DND-41 (cell line): ENCODE measurements around the gene NXN.

Experiments
- ATAC-seq: fragments of 200-7000 bp; cut with Tn5 transposase; 3 replicates; pipeline ENCODE4 v1.9.1; 2021; ENCODE audit warnings: low read depth; ENCODE audit not compliant: insufficient read depth
- DNase-seq: peaks from one replicate; pipeline ENCODE4 v3.0.0-alpha.2; 2020
- H2AFZ ChIP-seq: 2 replicates; pipeline ENCODE4 v1.6.0; 2012; ENCODE audit warnings: low read depth, low read length
- H3K27ac ChIP-seq: 2 replicates; pipeline ENCODE4 v1.5.1; 2012; ENCODE audit warnings: low read length, inconsistent platforms
- H3K27me3 ChIP-seq: fragments of 200-600 bp; sonication (generic); 2 replicates; pipeline ENCODE4 v1.6.0; 2012; ENCODE audit warnings: low read length, mild to moderate bottlenecking, inconsistent platforms; ENCODE audit not compliant: insufficient read depth, poor library complexity
- H3K36me3 ChIP-seq: 2 replicates; pipeline ENCODE4 v1.5.1; 2012; ENCODE audit warnings: low read length, inconsistent platforms; ENCODE audit not compliant: insufficient read depth
- H3K4me1 ChIP-seq: 2 replicates; pipeline ENCODE4 v1.5.1; 2012; ENCODE audit warnings: mild to moderate bottlenecking, low read length; ENCODE audit not compliant: insufficient read depth
- H3K4me2 ChIP-seq: 2 replicates; pipeline ENCODE4 v1.6.0; 2012; ENCODE audit warnings: mild to moderate bottlenecking, moderate library complexity, low read length, inconsistent platforms; ENCODE audit not compliant: insufficient read depth
- H3K4me3 ChIP-seq, 2 experiments: fragments of 200-600 bp in 1 of 2; shearing (Covaris generic) in 1 of 2; 2 replicates each; pipeline ENCODE4 v1.5.1; 2012 to 2016; ENCODE audit warnings: inconsistent platforms in 2 of 2, low read length in 2 of 2, mild to moderate bottlenecking in 2 of 2, low read depth in 1 of 2, moderate library complexity in 1 of 2
- H3K79me2 ChIP-seq: 2 replicates; pipeline ENCODE4 v1.6.0; 2012; ENCODE audit warnings: low read length, inconsistent platforms; ENCODE audit not compliant: insufficient read depth
- H3K9ac ChIP-seq: 2 replicates; pipeline ENCODE4 v1.6.0; 2012; ENCODE audit warnings: low read depth, mild to moderate bottlenecking, inconsistent platforms, low read length, moderate library complexity
- H3K9me3 ChIP-seq: 2 replicates; pipeline ENCODE4 v1.5.1; 2012; ENCODE audit warnings: low read length, moderate library complexity, mild to moderate bottlenecking, inconsistent platforms; ENCODE audit not compliant: insufficient read depth, severe bottlenecking
- H4K20me1 ChIP-seq: 2 replicates; pipeline ENCODE4 v1.6.0; 2012; ENCODE audit warnings: low read length; ENCODE audit not compliant: insufficient read depth
- CTCF ChIP-seq: IDR thresholded peaks from 2 replicates; pipeline ENCODE4 v1.5.1; 2012; ENCODE audit warnings: borderline replicate concordance, low read length, moderate library complexity, mild to moderate bottlenecking; ENCODE audit not compliant: poor library complexity, severe bottlenecking; ENCODE audit errors: extremely low read depth
- EZH2 ChIP-seq: IDR thresholded peaks from 3 replicates; pipeline ENCODE4 v1.6.1; 2012; ENCODE audit warnings: borderline replicate concordance, low read depth, mild to moderate bottlenecking, moderate library complexity, low read length, inconsistent platforms; ENCODE audit not compliant: severe bottlenecking

NXN gene

DNA sequence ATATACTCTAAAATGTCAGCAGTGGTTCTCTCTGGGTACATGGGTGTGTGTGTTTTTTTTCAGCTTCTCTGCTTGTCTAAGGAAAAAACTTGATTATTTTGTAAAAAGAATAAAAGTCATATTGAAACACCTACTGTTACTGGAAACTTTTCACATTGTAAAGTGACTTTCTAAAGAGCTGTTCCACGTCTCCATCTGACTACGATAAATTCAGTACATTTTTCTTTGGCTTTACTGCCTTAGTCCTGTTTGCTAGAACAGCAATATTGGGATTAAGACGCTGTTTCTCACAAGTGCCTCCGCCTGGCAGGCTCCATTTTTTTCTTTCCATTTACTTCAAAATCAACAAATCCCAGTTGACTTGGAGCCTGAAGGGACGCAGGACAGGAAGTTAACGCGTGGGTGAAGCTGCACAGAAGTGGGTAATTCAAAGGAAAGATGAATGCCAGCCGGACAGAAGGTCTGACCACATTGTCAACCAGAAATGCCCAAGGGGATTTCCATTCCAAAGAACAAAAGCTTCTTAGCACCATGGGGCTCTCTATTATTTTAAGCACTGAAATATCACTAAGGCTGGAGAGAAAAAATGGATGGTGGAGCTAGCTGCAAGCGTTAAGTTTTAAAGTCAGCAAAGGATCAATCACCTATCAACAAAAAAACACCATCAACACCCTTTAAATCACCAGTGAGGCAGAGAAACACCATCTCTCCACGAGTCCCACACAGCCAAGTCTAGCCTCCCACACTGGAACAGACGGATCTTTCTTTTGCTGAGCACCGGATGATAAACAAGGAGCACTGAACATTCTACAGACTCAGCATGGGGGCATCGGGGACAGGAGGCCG lies 205.9 kb downstream of the NXN start:
- no peak overlapping the region for H3K4me3 ChIP-seq
- H2AFZ ChIP-seq: no peak overlapping the region
- H3K4me2 ChIP-seq: no peak overlapping the region
- no peaks in the 10 kb centered on the region for H3K27me3 ChIP-seq
- H3K27ac ChIP-seq: no peak overlapping the region
- DNase-seq: no peak
- no peak overlapping the region for H3K9ac ChIP-seq
- TF ChIP-seq CTCF: no peak
- no peak for TF ChIP-seq EZH2
- H3K4me1 ChIP-seq: no peaks in the 10 kb centered on the region
- peaks cover 24% of the 10 kb centered on the region for H3K79me2 ChIP-seq
- no peak for ATAC-seq
- peaks cover 3% of the 10 kb centered on the region; the same call in 1 of the 2 replicates for H4K20me1 ChIP-seq
- peaks cover 95% of the 10 kb centered on the region for H3K36me3 ChIP-seq
- H3K9me3 ChIP-seq: no peaks in the 10 kb centered on the region

- H3K36me3 ChIP-seq: peaks cover 88% of the 10 kb centered on the region
- H3K4me2 ChIP-seq: no peak overlapping the region
These were observed 206.6 kb downstream of the NXN start for GRCh38 chr17:773016-773415.

DNA sequence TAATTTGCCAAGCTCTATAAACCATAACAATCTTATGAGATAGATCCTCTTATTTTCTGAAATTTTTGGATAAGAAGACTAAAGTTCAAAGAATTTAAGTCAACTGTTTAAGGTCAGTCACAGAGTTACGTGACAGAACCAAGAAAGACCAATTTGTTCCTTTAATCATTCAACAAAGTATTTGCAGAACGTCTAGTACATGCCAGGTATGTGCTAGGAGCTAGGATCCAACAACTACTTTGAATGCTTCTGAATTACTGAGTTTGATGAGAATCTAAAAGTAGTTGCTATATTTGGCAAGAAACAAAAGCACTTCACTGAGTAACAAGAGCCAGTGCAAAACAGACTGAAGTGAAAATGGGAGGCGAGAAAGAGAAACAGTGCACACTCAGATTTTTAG lies 212.5 kb downstream of the NXN start:
- TF ChIP-seq CTCF (no peak), EZH2 (no peak)
- H4K20me1 ChIP-seq: no peaks in the 10 kb centered on the region
- H3K27ac ChIP-seq: no peak overlapping the region
- no peak overlapping the region for H3K4me2 ChIP-seq
- DNase-seq: no peak
- H3K79me2 ChIP-seq: no peaks in the 10 kb centered on the region
- H3K27me3 ChIP-seq: no peaks in the 10 kb centered on the region
- H3K9me3 ChIP-seq: no peaks in the 10 kb centered on the region
- no peak for ATAC-seq
- H2AFZ ChIP-seq: no peak overlapping the region
- H3K9ac ChIP-seq: no peak overlapping the region
- H3K36me3 ChIP-seq: peaks cover 75% of the 10 kb centered on the region
- no peaks in the 10 kb centered on the region for H3K4me1 ChIP-seq
- no peak overlapping the region for H3K4me3 ChIP-seq

More at GRCh38 chr17:773016-773415, 206.6 kb downstream of the NXN start:
- H3K79me2 ChIP-seq: peaks cover 17% of the 10 kb centered on the region
- no peaks in the 10 kb centered on the region for H3K4me1 ChIP-seq
- H3K27me3 ChIP-seq: no peaks in the 10 kb centered on the region
- TF ChIP-seq EZH2: no peak
- TF ChIP-seq CTCF: no peak
- no peak overlapping the region for H3K9ac ChIP-seq
- no peak overlapping the region for H3K27ac ChIP-seq
- ATAC-seq (no peak), DNase-seq (no peak)
- no peak overlapping the region for H2AFZ ChIP-seq
- no peaks in the 10 kb centered on the region for H3K9me3 ChIP-seq
- H4K20me1 ChIP-seq: no peaks in the 10 kb centered on the region; the same call in 1 of the 2 replicates
- no peak overlapping the region for H3K4me3 ChIP-seq

GRCh38 chr17:760371-760770 lies 219.2 kb downstream of the NXN start:
- no peak overlapping the region for H3K9ac ChIP-seq
- no peaks in the 10 kb centered on the region for H3K79me2 ChIP-seq
- peaks cover 74% of the 10 kb centered on the region for H3K36me3 ChIP-seq

More at GRCh38 chr17:760371-760770, 219.2 kb downstream of the NXN start:
- Histone ChIP-seq H3K4me2 (no peak overlapping the region), H3K27me3 (no peaks in the 10 kb centered on the region), H3K27ac (no peak overlapping the region), H4K20me1 (no peaks in the 10 kb centered on the region), H3K9me3 (no peaks in the 10 kb centered on the region), H3K4me1 (no peaks in the 10 kb centered on the region), H2AFZ (no peak overlapping the region), H3K4me3 (no peak overlapping the region)
- ATAC-seq (no peak), DNase-seq (no peak)
- TF ChIP-seq EZH2: no peak
- TF ChIP-seq CTCF: no peak
